HepG2 (cell line): ENCODE measurements around the gene NFIC. TPM values are rescaled to one million over a fixed set of nuclear protein-coding genes. Genes with fewer than 3 reads are reported as not detected.
A peak's percentile ranks its signal among the peaks of the same experiment; 100 is the strongest.

Experiments
- ATAC-seq: fragments of 200-7000 bp; cut with Tn5 transposase; 3 replicates; pipeline ENCODE4 v1.9.1; 2020; ENCODE audit warnings: mild to moderate bottlenecking, moderate library complexity
- BruUV-seq: library from RNA; stranded (reverse); fragments of 400-500 nt; replicated peaks from 2 replicates; lab custom pipeline; 2021; lab: Mats Ljungman, UMichigan
- CTCF ChIA-PET: fragments of 300-600 bp; formaldehyde crosslinking; extraction: SDS; loops from one replicate; lab custom pipeline; 2021; ENCODE audit warnings: low total read pairs, inconsistent platforms, low intra/inter-chr PET ratio; lab: Yijun Ruan, JAX
- POLR2A ChIA-PET: fragments of 350-600 bp; sonication (Branson Sonifier 250); formaldehyde crosslinking; loops from one replicate; lab custom pipeline; 2020; ENCODE audit warnings: antibody characterized with exemption, inconsistent platforms; lab: Yijun Ruan, JAX
- DNase-seq: peaks from one replicate; pipeline ENCODE4 v3.0.0-alpha.2; 2015; ENCODE audit warnings: low spot score
- FAIRE-seq: peaks from 3 replicates; lab custom pipeline; 2011; peaks lifted over from hg19 to GRCh38; lab: Jason Lieb, UNC
- H2AFZ ChIP-seq: one replicate; pipeline ENCODE4 v1.6.1; 2011; ENCODE audit warnings: low read length, inconsistent platforms
- H3K27ac ChIP-seq: fragments of 300-600 bp; 3 replicates; pipeline ENCODE4 v1.8.0; 2011; ENCODE audit warnings: mixed run types, mild to moderate bottlenecking, mixed read lengths, low read length, inconsistent platforms; ENCODE audit not compliant: insufficient read depth; ENCODE audit errors: extremely low read length
- H3K27me3 ChIP-seq, 2 experiments: fragments of 200-600 bp in 1 of 2; 2 replicates in 1 of 2; 3 replicates in 1 of 2; pipeline versions ENCODE4 v1.6.0 to v1.8.0; 2011; ENCODE audit warnings: low read length in 2 of 2, mild to moderate bottlenecking in 2 of 2, moderate library complexity in 2 of 2, inconsistent platforms in 1 of 2; ENCODE audit not compliant: insufficient read depth in 2 of 2, control insufficient read depth in 1 of 2
- H3K36me3 ChIP-seq, 2 experiments: fragments of 200-600 bp in 1 of 2; replicated peaks in 1 of 2; 2 replicates in 1 of 2; 3 replicates in 1 of 2; pipeline versions ENCODE4 v1.5.1 to v1.8.0; 2011; ENCODE audit warnings: low read length in 2 of 2, inconsistent platforms in 1 of 2; ENCODE audit not compliant: insufficient read depth in 2 of 2, control insufficient read depth in 1 of 2
- H3K4me1 ChIP-seq: 2 replicates; pipeline ENCODE4 v1.5.1; 2012; ENCODE audit warnings: low read length, inconsistent platforms; ENCODE audit not compliant: insufficient read depth
- H3K4me2 ChIP-seq: 2 replicates; pipeline ENCODE4 v1.6.0; 2011; ENCODE audit warnings: low read depth, low read length, inconsistent platforms
- H3K4me3 ChIP-seq, 3 experiments: fragments of 200-600 bp in 1 of 3; sonication (generic), shearing (Covaris generic) in 1 of 3; replicated peaks in 1 of 3; 2 replicates each; pipeline ENCODE4 v1.5.1; 2011 to 2016; ENCODE audit warnings: low read length in 3 of 3, inconsistent platforms in 2 of 3, low read depth in 2 of 3, mild to moderate bottlenecking in 2 of 3, control low read depth in 1 of 3, mixed read lengths in 1 of 3; ENCODE audit not compliant: insufficient read depth in 1 of 3
- H3K79me2 ChIP-seq: one replicate; pipeline ENCODE4 v1.6.1; 2011; ENCODE audit warnings: low read length, inconsistent platforms; ENCODE audit not compliant: insufficient read depth
- H3K9ac ChIP-seq: 2 replicates; pipeline ENCODE4 v1.6.0; 2011; ENCODE audit warnings: mild to moderate bottlenecking, low read depth, low read length, inconsistent platforms; ENCODE audit not compliant: insufficient read depth
- H3K9me3 ChIP-seq: 2 replicates; pipeline ENCODE4 v1.5.1; 2012; ENCODE audit warnings: mild to moderate bottlenecking, low read length
- H4K20me1 ChIP-seq: 2 replicates; pipeline ENCODE4 v1.6.0; 2011; ENCODE audit warnings: inconsistent platforms, mild to moderate bottlenecking, low read length, moderate library complexity; ENCODE audit not compliant: insufficient read depth
- ATRX ChIP-seq: sonication (generic); formaldehyde crosslinking; IDR thresholded peaks from 2 replicates; pipeline ENCODE4 v1.4.0; 2020; ENCODE audit warnings: missing genetic modification reagents, borderline replicate concordance
- LCORL ChIP-seq, 2 experiments: fragments of 450-650 bp in 1 of 2; sonication (generic) in 1 of 2; formaldehyde crosslinking in 1 of 2; IDR thresholded peaks; 2 replicates each; pipeline versions ENCODE4 v1.5.0 to v1.6.1; 2017 to 2020; ENCODE audit warnings: antibody characterized with exemption in 1 of 2, missing genetic modification reagents in 1 of 2
- MBD4 ChIP-seq: IDR thresholded peaks from 2 replicates; pipeline ENCODE4 v1.6.1; 2012; ENCODE audit warnings: low read length, inconsistent platforms, borderline replicate concordance
- NFKB2 ChIP-seq: sonication (generic); formaldehyde crosslinking; IDR thresholded peaks from 2 replicates; pipeline ENCODE4 v1.4.0; 2020; ENCODE audit warnings: missing genetic modification reagents, borderline replicate concordance
- NFYC ChIP-seq: IDR thresholded peaks from 2 replicates; pipeline ENCODE4 v1.6.1; 2016; ENCODE audit warnings: missing genetic modification reagents, missing compliant biosample characterization
- ZNF256 ChIP-seq: sonication (generic); formaldehyde crosslinking; conservative IDR thresholded peaks from 2 replicates; pipeline ENCODE4 v1.4.0; 2020; ENCODE audit warnings: missing genetic modification reagents
- ZNF547 ChIP-seq: sonication (generic); formaldehyde crosslinking; IDR thresholded peaks from 2 replicates; pipeline ENCODE4 v1.5.1; 2020; ENCODE audit warnings: mild to moderate bottlenecking, missing genetic modification reagents
- ZNF878 ChIP-seq: sonication (generic); formaldehyde crosslinking; IDR thresholded peaks from 2 replicates; pipeline ENCODE4 v1.8.1; 2023; ENCODE audit warnings: mild to moderate bottlenecking, missing genetic modification reagents, moderate library complexity
- whole genome bisulfite sequencing: methylation state at CpG from one replicate; pipeline ENCODE4 v1.1.6; 2017; ENCODE audit warnings: low lambda C conversion rate; 5-methylcytosine and 5-hydroxymethylcytosine counted together
- in situ Hi-C: cut with HindIII; loops from 2 replicates; pipeline ENCODE4 v1.10.0; 2017; ENCODE audit warnings: low pct_unique_long_range_greater_than_20kb; ENCODE audit not compliant: extremely low pct_ligation_motif_present
- intact Hi-C: fragments of 100-400 bp; cut with micrococcal nuclease; formaldehyde crosslinking; loops from one replicate; pipeline ENCODE4 v1.10.0; 2022; ENCODE audit not compliant: unreplicated experiment
- polyA plus RNA-seq, 8 experiments: library from polyadenylated mRNA; depleted of rRNA in 3 of 8; stranded (reverse) in 7 of 8; unstranded in 1 of 8; fragments of >200 nt; fragmentation: Illumina TruSeq in 4 of 8; extraction: Trizol in 4 of 8; gene quantifications; 2 replicates each; pipeline versions ENCODE4 v1.2.1 to v1.2.3, GENCODE V29; 2011 to 2016; ENCODE audit warnings: low read depth in 4 of 8, missing spikeins in 1 of 8, mixed read lengths in 1 of 8; ENCODE audit not compliant: insufficient read depth in 1 of 8
- total RNA-seq, 5 experiments: library from RNA; depleted of rRNA; stranded (reverse); fragments of >200 nt; fragmentation: Illumina TruSeq; extraction: Trizol; gene quantifications; 2 replicates each; pipeline ENCODE4 v1.2.3, GENCODE V29; 2016; ENCODE audit warnings: low read depth in 1 of 5
- TF ChIP-seq, protein P1 (sequence below): sonication (generic); formaldehyde crosslinking; IDR thresholded peaks from 2 replicates; pipeline ENCODE4 v1.4.0; 2020; ENCODE audit warnings: missing genetic modification reagents
- TF ChIP-seq, protein P2 (sequence below): sonication (generic); IDR thresholded peaks from 2 replicates; pipeline ENCODE4 v1.6.1; 2016; ENCODE audit warnings: low read depth, borderline replicate concordance
- TF ChIP-seq, protein P3 (sequence below): sonication (generic); formaldehyde crosslinking; conservative IDR thresholded peaks from 2 replicates; pipeline ENCODE4 v1.4.0; 2020; ENCODE audit warnings: missing genetic modification reagents
- TF ChIP-seq, protein P4 (sequence below): IDR thresholded peaks from 2 replicates; pipeline ENCODE4 v1.6.1; 2016; ENCODE audit warnings: low read depth, borderline replicate concordance
- TF ChIP-seq, protein P5 (sequence below): sonication (generic); formaldehyde crosslinking; IDR thresholded peaks from 2 replicates; pipeline ENCODE4 v1.4.0; 2020; ENCODE audit warnings: mild to moderate bottlenecking, missing genetic modification reagents
- TF ChIP-seq, protein P6 (sequence below): sonication (generic); formaldehyde crosslinking; IDR thresholded peaks from 2 replicates; pipeline ENCODE4 v1.5.0; 2020; ENCODE audit warnings: mild to moderate bottlenecking, missing genetic modification reagents, moderate library complexity
- TF ChIP-seq, protein P7 (sequence below): sonication (generic); formaldehyde crosslinking; IDR thresholded peaks from 2 replicates; pipeline ENCODE4 v1.8.0; 2022; ENCODE audit warnings: missing genetic modification reagents, mild to moderate bottlenecking, moderate library complexity, borderline replicate concordance

Gene NFIC
- total and polyA plus RNA-seq, 2 of the 13 experiments (the other 11 are each of a cell fraction or from before 2014, with no cell fraction given) = 1.3 to 2.5 TPM

DNA sequence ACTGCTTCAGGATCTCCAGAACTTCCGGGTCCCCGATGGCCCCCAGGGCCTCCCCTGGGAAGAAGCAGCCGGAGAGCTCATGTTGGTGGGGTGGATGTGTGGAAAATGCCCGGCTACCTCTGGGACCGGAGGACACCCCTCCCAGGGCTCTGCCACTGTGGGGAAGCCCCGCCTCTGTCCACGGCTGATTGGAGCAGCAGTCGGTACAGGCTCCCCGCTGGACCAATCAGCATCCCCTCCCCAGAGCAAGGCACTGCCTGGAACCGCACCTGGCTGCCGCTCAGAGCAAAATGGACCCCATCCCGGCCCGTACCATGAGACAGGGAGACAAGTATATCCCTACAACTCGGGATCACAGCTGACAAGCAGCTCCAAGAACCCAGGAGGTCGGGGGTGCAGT, 127.7 kb downstream of the NFIC start:
- no peak for FAIRE-seq
- peaks cover 11 to 50% of the 10 kb centered on the region in 2 experiments; a peak in 4 of 5 replicates for H3K36me3 ChIP-seq
- POLR2A ChIA-PET = interaction anchor here (1.0 kb wide), 1 partner anchor 13 kb away, joined by 3 read pairs; the partner anchor contains the start of gene SMIM24
- TF ChIP-seq, protein P1, sequence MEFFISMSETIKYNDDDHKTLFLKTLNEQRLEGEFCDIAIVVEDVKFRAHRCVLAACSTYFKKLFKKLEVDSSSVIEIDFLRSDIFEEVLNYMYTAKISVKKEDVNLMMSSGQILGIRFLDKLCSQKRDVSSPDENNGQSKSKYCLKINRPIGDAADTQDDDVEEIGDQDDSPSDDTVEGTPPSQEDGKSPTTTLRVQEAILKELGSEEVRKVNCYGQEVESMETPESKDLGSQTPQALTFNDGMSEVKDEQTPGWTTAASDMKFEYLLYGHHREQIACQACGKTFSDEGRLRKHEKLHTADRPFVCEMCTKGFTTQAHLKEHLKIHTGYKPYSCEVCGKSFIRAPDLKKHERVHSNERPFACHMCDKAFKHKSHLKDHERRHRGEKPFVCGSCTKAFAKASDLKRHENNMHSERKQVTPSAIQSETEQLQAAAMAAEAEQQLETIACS (CRISPR knock-in tag) = no peak
- TF ChIP-seq, protein P2, sequence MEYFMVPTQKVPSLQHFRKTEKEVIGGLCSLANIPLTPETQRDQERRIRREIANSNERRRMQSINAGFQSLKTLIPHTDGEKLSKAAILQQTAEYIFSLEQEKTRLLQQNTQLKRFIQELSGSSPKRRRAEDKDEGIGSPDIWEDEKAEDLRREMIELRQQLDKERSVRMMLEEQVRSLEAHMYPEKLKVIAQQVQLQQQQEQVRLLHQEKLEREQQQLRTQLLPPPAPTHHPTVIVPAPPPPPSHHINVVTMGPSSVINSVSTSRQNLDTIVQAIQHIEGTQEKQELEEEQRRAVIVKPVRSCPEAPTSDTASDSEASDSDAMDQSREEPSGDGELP = no peak
- no peak for TF ChIP-seq ZNF878 (CRISPR knock-in tag)
- TF ChIP-seq, protein P3, sequence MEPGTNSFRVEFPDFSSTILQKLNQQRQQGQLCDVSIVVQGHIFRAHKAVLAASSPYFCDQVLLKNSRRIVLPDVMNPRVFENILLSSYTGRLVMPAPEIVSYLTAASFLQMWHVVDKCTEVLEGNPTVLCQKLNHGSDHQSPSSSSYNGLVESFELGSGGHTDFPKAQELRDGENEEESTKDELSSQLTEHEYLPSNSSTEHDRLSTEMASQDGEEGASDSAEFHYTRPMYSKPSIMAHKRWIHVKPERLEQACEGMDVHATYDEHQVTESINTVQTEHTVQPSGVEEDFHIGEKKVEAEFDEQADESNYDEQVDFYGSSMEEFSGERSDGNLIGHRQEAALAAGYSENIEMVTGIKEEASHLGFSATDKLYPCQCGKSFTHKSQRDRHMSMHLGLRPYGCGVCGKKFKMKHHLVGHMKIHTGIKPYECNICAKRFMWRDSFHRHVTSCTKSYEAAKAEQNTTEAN (CRISPR knock-in tag) = no peak
- TF ChIP-seq, protein P4, sequence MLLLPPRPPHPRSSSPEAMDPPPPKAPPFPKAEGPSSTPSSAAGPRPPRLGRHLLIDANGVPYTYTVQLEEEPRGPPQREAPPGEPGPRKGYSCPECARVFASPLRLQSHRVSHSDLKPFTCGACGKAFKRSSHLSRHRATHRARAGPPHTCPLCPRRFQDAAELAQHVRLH (CRISPR knock-in tag) = no peak
- TF ChIP-seq, protein P5, sequence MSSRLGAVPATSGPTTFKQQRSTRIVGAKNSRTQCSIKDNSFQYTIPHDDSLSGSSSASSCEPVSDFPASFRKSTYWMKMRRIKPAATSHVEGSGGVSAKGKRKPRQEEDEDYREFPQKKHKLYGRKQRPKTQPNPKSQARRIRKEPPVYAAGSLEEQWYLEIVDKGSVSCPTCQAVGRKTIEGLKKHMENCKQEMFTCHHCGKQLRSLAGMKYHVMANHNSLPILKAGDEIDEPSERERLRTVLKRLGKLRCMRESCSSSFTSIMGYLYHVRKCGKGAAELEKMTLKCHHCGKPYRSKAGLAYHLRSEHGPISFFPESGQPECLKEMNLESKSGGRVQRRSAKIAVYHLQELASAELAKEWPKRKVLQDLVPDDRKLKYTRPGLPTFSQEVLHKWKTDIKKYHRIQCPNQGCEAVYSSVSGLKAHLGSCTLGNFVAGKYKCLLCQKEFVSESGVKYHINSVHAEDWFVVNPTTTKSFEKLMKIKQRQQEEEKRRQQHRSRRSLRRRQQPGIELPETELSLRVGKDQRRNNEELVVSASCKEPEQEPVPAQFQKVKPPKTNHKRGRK (CRISPR knock-in tag) = no peak
- TF ChIP-seq, protein P6, sequence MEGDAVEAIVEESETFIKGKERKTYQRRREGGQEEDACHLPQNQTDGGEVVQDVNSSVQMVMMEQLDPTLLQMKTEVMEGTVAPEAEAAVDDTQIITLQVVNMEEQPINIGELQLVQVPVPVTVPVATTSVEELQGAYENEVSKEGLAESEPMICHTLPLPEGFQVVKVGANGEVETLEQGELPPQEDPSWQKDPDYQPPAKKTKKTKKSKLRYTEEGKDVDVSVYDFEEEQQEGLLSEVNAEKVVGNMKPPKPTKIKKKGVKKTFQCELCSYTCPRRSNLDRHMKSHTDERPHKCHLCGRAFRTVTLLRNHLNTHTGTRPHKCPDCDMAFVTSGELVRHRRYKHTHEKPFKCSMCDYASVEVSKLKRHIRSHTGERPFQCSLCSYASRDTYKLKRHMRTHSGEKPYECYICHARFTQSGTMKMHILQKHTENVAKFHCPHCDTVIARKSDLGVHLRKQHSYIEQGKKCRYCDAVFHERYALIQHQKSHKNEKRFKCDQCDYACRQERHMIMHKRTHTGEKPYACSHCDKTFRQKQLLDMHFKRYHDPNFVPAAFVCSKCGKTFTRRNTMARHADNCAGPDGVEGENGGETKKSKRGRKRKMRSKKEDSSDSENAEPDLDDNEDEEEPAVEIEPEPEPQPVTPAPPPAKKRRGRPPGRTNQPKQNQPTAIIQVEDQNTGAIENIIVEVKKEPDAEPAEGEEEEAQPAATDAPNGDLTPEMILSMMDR (CRISPR knock-in tag) = no peak
- TF ChIP-seq NFYC (CRISPR knock-in tag) = peak; percentile 77
- no peak for TF ChIP-seq NFKB2 (CRISPR knock-in tag)
- no peak for TF ChIP-seq ZNF256
- no peak for TF ChIP-seq ATRX (CRISPR knock-in tag)
- no peak for TF ChIP-seq LCORL (IDR thresholded peaks at IDR 0.05)
- no peak for TF ChIP-seq LCORL (CRISPR knock-in tag; IDR thresholded peaks at IDR 0.05)
- TF ChIP-seq ZNF547 (CRISPR knock-in tag) = no peak
- TF ChIP-seq, protein P7, sequence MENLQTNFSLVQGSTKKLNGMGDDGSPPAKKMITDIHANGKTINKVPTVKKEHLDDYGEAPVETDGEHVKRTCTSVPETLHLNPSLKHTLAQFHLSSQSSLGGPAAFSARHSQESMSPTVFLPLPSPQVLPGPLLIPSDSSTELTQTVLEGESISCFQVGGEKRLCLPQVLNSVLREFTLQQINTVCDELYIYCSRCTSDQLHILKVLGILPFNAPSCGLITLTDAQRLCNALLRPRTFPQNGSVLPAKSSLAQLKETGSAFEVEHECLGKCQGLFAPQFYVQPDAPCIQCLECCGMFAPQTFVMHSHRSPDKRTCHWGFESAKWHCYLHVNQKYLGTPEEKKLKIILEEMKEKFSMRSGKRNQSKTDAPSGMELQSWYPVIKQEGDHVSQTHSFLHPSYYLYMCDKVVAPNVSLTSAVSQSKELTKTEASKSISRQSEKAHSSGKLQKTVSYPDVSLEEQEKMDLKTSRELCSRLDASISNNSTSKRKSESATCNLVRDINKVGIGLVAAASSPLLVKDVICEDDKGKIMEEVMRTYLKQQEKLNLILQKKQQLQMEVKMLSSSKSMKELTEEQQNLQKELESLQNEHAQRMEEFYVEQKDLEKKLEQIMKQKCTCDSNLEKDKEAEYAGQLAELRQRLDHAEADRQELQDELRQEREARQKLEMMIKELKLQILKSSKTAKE (CRISPR knock-in tag) = no peak
- no peak for TF ChIP-seq MBD4

More for the DNA sequence above, 127.7 kb downstream of the NFIC start:
- ATAC-seq = peak; percentile 40
- no TSS peak for BruUV-seq
- Histone ChIP-seq H2AFZ (no peak overlapping the region), H3K27me3 (no peaks in the 10 kb centered on the region; a peak in 1 of 5 replicates), H4K20me1 (no peaks in the 10 kb centered on the region), H3K4me2 (no peak overlapping the region), H3K9ac (no peak overlapping the region), H3K4me1 (peaks cover 16% of the 10 kb centered on the region), H3K27ac (no peak overlapping the region), H3K79me2 (peaks cover 15% of the 10 kb centered on the region), H3K4me3 (no peak overlapping the region), H3K9me3 (no peaks in the 10 kb centered on the region)
- no peak for DNase-seq
- intact Hi-C loops (no loop called here), in situ Hi-C loops (no loop called here)
- WGBS = 93% methylated on average over 6 of the region's 15 CpGs
- CTCF ChIA-PET = no interaction called here
